Activated CD4-positive, alpha-beta T cell treated with anti-CD3 and anti-CD28 coated beads for 24 hours (primary cell): ENCODE data around the gene MTHFD2.

Source experiments
- DNase-seq, 2 donors: peaks; one replicate each; pipeline ENCODE4 v3.0.0-alpha.2; 2020; ENCODE audit warnings: low read depth in 2 of 2

The MTHFD2 gene

GRCh38 chr2:74262681-74263080 is 64.3 kb downstream of the MTHFD2 start:
- no peak for DNase-seq

GRCh38 chr2:74264281-74264680 is 65.9 kb downstream of the MTHFD2 start:
- DNase-seq, result no peak

- DNase-seq, result peak in 1 of 2 donors; percentile 15
Measured at GRCh38 chr2:74267068-74267467, 68.7 kb downstream of the MTHFD2 start.
